GM12892 (cell line): ENCODE data around the gene SLC44A4.

Experiments used
- POLR2A ChIP-seq: IDR thresholded peaks from 2 replicates; pipeline ENCODE4 v1.6.1; 2011; ENCODE audit warnings: low read depth, low read length, control low read depth
- POLR2AphosphoS5 ChIP-seq: IDR thresholded peaks from 2 replicates; pipeline ENCODE4 v1.6.1; 2011; ENCODE audit warnings: low read depth, low read length, control low read depth
- TAF1 ChIP-seq: IDR thresholded peaks from 2 replicates; pipeline ENCODE4 v1.6.1; 2011; ENCODE audit warnings: low read depth, mild to moderate bottlenecking, control low read depth, low read length, borderline replicate concordance

GRCh38 chr6:31877125-31877650, 1.6 kb downstream of the SLC44A4 start:
- TF ChIP-seq TAF1 (no peak), POLR2A (no peak), POLR2AphosphoS5 (no peak)
